IPS DF 4.7 (cell line): ENCODE results near the gene GPM6B.

ENCODE experiments used
- DNase-seq: peaks from one replicate; pipeline ENCODE4 v3.0.0-alpha.2; 2013; ENCODE audit warnings: low spot score; ENCODE audit errors: extremely low read depth

GPM6B gene

GRCh38 chrX:13770013-13770535 lies 46.8 kb downstream of the GPM6B start:
- DNase-seq: no peak

DNA sequence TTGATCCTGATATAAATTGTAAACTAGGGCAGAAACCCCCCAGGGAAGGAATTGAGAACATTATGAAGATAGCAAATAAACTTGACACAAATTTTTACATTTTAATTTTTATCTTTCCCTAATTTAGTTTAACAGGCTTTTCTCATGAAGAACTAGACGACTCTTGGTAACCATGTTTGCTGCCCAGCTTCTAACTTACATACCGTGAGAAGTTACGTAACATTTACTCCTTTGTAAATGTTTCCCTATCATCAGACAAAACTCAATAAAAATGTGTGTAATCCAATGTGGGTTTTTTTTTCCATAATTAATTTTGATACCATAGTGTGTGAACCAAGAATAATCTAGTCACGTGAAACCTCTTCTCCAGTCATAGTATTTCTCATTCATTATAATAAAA lies 48.0 kb downstream of the GPM6B start:
- DNase-seq: no peak

DNA sequence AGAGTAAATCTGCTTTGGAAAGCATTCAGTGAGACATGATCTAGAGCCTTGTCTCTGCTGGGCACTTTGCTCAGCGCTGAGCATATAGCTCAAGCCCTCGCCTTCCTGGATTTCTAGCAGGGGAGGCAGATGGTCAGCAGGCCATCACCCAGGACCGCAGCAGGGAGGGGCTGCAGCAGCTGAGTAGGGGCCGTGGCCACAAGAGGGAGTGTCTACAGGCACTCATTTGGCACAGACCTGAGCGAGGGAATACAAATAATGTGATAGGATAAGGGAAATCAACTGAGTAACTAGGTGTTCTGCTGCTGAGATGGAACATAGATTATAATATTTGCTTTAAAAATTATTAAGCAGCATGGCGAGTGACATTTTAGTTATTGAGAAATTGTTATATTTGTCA lies 52.1 kb downstream of the GPM6B start:
- DNase-seq: no peak

DNA sequence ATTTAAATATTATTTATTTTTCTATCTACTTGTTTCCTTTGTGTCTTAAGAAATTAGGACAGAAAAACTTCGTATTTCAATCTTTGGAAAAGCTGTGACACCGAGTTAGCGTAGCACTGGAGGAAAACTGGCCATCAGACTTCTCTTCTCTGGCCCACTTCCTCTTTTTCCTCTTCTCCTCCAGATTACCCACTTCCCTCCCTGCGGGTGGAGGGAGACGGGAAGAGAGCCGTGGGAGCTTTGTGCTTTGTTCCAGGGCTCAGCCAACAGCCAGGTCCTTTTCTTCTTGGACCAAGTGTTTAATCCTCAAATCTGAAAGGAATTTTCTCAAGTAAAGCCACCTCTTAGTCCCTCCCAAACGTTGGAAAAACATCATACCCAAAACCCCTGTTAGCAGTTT lies 52.6 kb downstream of the GPM6B start:
- no peak for DNase-seq

DNA sequence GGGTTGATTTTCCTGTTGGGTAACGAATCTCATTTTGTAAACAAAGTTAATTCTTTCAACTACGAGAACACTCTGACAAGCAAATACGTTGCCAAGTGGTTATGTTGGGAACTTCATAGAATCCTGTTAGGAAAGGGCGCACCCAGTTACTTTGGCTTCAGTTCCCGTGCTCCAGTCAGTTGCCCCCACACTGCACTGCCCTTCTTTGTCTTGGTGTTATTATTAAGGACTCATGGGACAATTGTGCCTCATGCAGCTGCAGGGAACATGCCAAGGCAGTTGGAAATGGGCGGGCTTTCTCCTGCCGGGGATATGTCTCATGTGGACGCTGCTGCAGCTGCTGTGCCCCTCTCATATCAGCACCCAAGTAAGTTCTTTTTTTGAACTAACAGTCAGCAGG lies 53.4 kb downstream of the GPM6B start:
- no peak for DNase-seq

DNA sequence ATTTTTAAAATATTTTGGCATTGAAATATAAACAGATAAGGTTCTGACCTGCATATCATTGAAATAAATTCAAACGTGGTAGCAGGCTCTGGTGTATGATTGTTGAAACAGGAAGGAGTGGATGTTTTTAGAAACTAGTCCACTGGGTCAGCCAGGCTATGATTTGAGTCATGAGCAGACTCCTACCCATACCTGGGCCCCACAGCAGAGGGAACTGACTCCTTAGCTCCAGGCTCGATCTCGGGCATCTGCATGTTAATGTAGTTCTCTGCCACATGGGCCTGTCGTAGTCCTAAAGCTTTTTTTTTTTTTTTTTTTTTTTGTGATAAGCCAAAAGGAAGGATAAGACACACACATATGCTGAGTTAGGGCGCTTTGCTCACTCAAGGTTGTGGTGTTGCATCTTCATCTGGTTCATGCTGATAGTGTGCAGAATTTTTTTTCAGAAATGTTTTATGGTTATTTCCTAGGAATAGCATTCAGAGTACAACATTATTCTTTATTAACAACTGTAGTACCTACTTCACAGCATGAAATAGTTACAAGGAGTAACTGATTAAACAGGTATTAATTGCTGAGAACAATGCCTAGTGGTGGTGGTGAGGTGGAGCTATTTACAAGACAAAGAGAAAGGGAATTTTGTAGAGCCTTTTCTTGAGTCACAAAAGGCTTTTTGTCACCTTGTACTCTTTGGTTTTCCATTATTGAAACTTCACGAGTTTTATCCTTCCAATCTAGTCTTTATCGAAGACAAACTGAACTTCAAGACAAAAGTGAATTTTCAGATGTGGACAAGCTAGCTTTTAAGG lies 55.1 kb downstream of the GPM6B start:
- no peak for DNase-seq

DNA sequence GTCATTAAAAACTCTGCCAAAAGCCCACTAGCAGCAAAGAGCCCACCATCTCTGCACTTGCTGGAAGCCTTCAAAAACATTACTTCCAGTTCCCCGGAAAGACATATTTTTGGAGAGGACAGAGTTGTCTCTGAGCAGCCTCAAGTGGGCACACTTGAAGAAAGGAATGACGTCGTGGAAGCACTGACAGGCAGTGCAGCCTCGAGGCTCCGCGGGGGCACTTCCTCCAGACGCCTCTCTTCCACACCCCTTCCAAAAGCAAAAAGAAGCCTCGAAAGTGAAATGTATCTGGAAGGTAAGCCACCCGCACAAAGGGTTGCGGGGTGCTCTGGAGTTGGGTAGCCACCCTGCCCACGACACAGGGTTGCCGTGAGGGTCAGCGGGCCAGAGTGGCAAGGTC lies 56.5 kb downstream of the GPM6B start:
- no peak for DNase-seq

DNA sequence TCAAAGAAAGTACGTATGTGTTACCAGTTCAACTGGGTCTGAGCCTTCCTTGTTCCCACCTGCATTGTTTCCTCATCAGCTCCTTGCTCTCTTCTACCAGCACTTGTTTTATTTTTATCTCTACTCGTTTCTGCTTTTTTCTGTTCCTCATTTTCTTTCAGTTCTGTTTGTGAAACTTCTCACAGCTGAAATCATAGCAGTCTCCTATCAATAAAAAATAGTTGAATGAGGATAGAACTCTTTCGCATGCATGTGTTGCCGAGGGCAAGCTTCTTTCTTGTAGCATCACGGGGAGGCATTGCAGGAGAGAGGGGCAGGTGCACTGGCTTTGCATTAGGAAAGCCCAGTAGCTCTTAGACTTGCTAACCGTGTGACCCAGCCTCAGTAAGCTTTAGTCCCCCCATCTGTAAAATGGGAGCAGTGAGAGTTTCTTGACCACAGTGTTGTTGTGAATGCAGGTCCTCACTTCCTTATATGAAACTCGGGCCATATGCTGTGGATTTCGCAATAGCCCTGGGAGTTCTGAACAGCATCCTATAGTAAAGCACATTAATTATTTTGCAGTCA lies 57.7 kb downstream of the GPM6B start:
- no peak for DNase-seq

DNA sequence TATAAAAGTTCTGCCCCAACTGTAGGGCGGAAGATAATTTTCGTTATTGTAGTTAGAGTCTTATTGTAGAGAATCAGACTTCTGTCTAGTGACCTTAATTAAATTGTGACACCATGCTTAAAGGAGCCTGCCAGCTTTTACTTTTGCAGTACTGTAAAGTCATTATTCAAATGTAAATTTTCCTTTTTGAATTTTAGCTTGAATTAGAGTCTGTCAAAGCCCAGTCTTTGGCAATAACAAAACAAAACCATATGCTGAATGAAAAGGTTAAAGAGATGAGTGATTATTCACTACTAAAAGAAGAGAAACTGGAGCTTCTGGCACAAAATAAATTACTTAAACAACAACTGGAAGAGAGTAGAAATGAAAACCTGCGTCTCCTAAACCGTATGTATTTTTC lies 60.5 kb downstream of the GPM6B start:
- DNase-seq: no peak

GRCh38 chrX:13755254-13755653 lies 61.6 kb downstream of the GPM6B start:
- DNase-seq: no peak

DNA sequence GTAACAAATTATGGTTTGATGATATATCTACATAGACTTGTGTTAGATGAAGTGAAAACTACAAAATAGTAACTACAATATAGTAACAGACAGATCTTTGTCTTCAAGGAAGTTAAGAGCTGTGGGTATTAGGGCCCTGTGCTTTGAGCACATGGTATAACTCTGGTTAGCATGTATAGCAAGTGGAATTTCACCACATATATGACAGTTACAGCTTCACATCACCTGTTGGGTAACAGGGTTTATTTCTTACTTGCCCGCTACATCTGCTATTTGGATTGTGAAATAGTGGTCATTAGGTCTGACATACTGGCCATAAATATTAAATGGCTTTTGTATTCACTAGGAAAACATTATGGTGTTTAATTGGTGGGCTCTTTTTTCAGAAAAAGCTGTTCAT lies 62.1 kb downstream of the GPM6B start:
- no peak for DNase-seq

DNA sequence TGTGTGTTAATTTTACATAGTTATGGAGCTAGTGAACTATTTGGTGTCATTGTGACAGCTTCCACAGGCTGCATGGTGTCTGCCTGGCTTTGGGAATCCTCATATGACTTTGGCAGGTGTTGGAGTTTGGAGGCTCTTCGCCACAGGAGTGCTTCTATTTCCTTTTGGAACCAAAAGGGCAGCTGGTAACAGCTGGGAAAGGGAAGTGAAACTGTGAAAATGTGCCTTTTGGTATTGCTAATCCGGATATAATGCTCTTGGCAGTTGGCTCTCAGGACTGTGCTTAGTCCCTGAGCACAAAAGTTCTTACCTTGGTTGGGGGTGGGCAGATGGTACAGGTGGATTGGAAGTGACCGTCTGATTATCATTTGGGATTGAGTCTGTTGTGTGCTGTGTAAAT lies 64.2 kb downstream of the GPM6B start:
- DNase-seq: no peak

GRCh38 chrX:13752141-13752540 lies 64.8 kb downstream of the GPM6B start:
- no peak for DNase-seq

GRCh38 chrX:13750812-13751211 lies 66.1 kb downstream of the GPM6B start:
- DNase-seq: no peak

- DNase-seq: no peak
Measured at GRCh38 chrX:13750204-13750603, 66.7 kb downstream of the GPM6B start.

DNA sequence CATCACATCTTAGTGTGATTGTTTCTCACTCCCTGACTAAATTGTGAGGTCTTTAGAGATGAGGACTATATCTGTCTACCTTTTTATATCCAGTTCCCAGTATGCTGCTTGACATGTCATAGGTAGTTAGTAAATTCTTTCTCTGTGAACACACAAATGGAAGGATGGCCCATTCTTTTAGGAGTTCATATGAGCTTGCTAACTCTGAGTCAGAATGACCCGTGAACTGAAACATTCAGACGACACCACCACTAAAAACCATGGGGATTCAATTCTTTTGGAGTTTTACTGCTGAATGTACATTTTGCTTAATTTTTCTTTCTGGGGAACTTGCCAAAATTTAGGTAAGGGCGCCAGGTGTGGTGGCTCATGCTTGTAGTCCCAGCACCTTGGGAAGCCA lies 68.4 kb downstream of the GPM6B start:
- no peak for DNase-seq

DNA sequence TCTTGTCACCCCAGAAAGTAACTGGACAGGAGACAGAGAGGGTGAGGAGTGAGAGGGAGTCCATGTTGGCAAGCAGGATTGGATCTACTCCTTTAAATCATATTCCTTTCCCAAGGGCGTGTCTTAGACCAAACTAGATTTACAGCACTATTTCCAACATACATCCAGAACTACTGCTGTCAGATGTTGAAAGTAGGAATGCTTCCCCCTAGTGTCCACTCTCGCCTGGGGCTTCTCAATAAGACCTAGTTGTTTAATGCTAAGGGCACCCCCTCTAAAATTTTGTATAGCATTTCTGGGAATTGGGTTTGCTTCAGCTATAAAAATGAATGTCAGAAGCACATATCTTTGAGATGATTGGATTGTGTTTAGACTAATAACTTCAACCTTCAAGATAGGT lies 69.1 kb downstream of the GPM6B start:
- DNase-seq: no peak

- no peak for DNase-seq
Measured at GRCh38 chrX:13742397-13743176, 74.3 kb downstream of the GPM6B start.

GRCh38 chrX:13741695-13742094 lies 75.2 kb downstream of the GPM6B start:
- DNase-seq: no peak

DNA sequence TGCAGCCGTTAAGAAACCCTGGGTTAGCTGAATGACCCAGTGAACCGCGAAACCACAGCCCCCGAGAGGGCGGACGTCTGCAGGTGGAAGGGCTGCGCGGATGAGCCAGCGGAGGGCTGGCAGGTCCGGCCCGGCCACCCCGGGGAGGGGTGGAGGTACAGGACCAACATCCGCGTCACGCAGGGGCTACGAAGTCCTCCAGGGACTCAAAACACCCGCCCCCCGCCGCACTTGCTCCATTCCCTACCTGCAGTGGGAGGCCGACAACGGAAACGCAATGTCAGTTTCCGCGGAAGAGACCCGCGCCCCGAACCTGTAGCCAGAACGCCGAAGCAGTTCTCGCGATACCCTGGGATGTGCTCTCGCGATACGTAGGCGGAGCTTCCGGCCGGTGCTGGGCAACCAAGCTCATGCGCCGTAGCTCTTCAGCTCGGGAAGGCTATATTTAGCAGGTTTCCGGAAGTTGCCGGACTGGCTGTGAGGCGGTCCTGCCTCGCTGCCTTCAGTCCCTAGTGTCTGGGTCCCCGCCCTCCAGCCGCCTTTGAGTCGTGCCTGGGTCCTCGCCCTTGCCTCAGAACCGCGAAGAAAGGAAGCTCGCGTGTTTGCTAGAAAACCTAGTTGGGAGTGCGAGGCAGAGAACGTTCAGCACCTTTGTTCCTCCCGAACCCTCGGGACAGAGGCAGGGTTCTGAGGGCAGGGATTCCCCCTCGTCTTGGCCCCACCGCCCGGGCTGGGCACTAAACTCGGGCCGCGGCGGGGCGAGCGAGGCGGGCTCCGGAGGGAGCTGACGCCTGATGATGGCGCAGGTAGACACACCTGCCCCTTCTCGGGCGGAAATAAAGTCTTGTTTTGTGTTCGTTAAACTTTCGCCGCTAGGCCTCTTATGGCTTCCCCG lies 82.4 kb downstream of the GPM6B start, which contains the start of the genes OFD1 and TRAPPC2:
Gene OFD1, plus strand, starts transcription at position 471 of the 895 bp plus-strand sequence. Its CDS starts 324 bp downstream, at position 795.
Gene TRAPPC2, minus strand, starts transcription at position 343 of the 895 bp plus-strand sequence. CDS start 14,657 bp downstream, outside the sequence.
- peak; percentile 75 for DNase-seq

DNA sequence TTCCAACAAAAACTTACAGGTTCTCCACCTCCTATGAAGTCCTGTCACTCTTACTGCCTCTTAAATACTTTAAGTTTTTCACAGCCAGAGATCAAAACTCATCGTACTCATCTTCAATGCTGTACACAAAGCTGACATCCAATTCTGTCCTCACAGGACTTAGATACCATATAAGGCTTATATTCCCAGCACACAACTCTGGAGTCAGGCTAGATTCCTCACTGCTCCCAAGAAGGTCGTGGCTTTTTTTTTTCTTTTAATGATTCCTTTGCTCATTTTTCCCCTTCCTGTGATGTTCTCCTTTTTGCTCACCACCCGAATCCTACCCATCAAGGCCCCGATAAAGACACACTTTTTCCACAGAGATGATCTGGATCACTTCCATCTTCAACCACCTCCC lies 83.4 kb downstream of the GPM6B start:
- DNase-seq: no peak
